Spleen (tissue), 11 donors: Measurements from ENCODE around the gene RTN4R. TPM values are rescaled to one million over a fixed set of nuclear protein-coding genes. Genes with fewer than 3 reads are reported as not detected.

Source experiments
- DNase-seq: peaks from one replicate; pipeline ENCODE4 v3.0.0-alpha.2; 2020
- H3K27ac ChIP-seq, 8 donors: fragments of 200-600 bp; sonication (generic) in 7 of 8; 1 replicate in 4 of 8; 2 replicates in 4 of 8; pipeline versions ENCODE4 v1.5.0 to v1.8.0; 2016 to 2021; ENCODE audit warnings: inconsistent platforms in 4 of 8, mild to moderate bottlenecking in 4 of 8, moderate library complexity in 1 of 8
- H3K27me3 ChIP-seq, 7 donors: fragments of 200-600 bp; sonication (generic) in 6 of 7; replicated peaks in 1 of 7; 1 replicate in 4 of 7; 2 replicates in 3 of 7; pipeline versions ENCODE4 v1.5.0 to v1.8.0; 2016 to 2021; ENCODE audit warnings: inconsistent platforms in 3 of 7, mild to moderate bottlenecking in 1 of 7
- H3K36me3 ChIP-seq, 6 donors: fragments of 200-600 bp; sonication (generic) in 5 of 6; 1 replicate in 4 of 6; 2 replicates in 2 of 6; pipeline versions ENCODE4 v1.5.0 to v1.8.0; 2016 to 2021; ENCODE audit warnings: inconsistent platforms in 2 of 6
- H3K4me1 ChIP-seq, 6 donors: fragments of 200-600 bp; sonication (generic) in 5 of 6; 1 replicate in 3 of 6; 2 replicates in 3 of 6; pipeline versions ENCODE4 v1.5.0 to v1.8.0; 2016 to 2021; ENCODE audit warnings: inconsistent platforms in 3 of 6
- H3K4me3 ChIP-seq, 8 donors: fragments of 200-600 bp; sonication (generic) in 7 of 8; 1 replicate in 4 of 8; 2 replicates in 4 of 8; pipeline versions ENCODE4 v1.5.0 to v1.8.0; 2016 to 2021; ENCODE audit warnings: inconsistent platforms in 4 of 8, mild to moderate bottlenecking in 4 of 8, moderate library complexity in 2 of 8
- H3K9me3 ChIP-seq, 8 donors: fragments of 200-600 bp; sonication (generic) in 7 of 8; 1 replicate in 4 of 8; 2 replicates in 4 of 8; pipeline versions ENCODE4 v1.5.0 to v1.8.0; 2016 to 2021; ENCODE audit warnings: inconsistent platforms in 4 of 8
- CTCF ChIP-seq, 11 experiments: fragments of 200-600 bp in 7 of 11; fragments of 450-650 bp in 4 of 11; sonication (generic) in 4 of 11; IDR thresholded peaks in 8 of 11; conservative IDR thresholded peaks in 3 of 11; 1 replicate in 7 of 11; 2 replicates in 4 of 11; pipeline versions ENCODE4 v1.4.0 to v1.8.0; 2016 to 2021; ENCODE audit warnings: antibody characterized with exemption in 11 of 11, inconsistent platforms in 4 of 11, mild to moderate bottlenecking in 1 of 11
- POLR2A ChIP-seq, 3 donors: fragments of 450-650 bp; IDR thresholded peaks; one replicate each; pipeline ENCODE4 v1.5.1; 2017; ENCODE audit warnings: antibody characterized with exemption in 3 of 3, mild to moderate bottlenecking in 1 of 3
- POLR2AphosphoS5 ChIP-seq, 3 donors: sonication (generic); formaldehyde crosslinking; IDR thresholded peaks; one replicate each; pipeline ENCODE4 v1.5.1; 2017; ENCODE audit warnings: antibody characterized with exemption in 3 of 3
- WGBS, 5 donors: extraction: QIAGEN DNeasy Blood & Tissue Kit in 3 of 5; methylation state at CpG; one replicate each; pipeline versions ENCODE4 v1.1.5 to v1.1.7; 2013 to 2018; 5-methylcytosine and 5-hydroxymethylcytosine counted together
- intact Hi-C: fragments of 100-400 bp; cut with DNase I; formaldehyde crosslinking; loops from one replicate; pipeline ENCODE4 v1.15.0; 2023; ENCODE audit warnings: low total_unique reads
- microRNA-seq, 3 donors: library from miRNA; unstranded; fragments of <30 nt; microRNA quantifications; one replicate each; pipeline versions ENCODE4 to v1.1.0, GENCODE V29; 2019 to 2020
- polyA plus RNA-seq, 3 donors: library from polyadenylated mRNA; stranded (reverse); fragments of 200-250 nt; gene quantifications; one replicate each; pipeline ENCODE4 v1.2.1, GENCODE V29; 2013
- small RNA-seq, 4 donors: library from RNA; depleted of rRNA; stranded (forward); fragments of <200 nt; gene quantifications; one replicate each; pipeline ENCODE3, GENCODE V24; 2016
- total RNA-seq, 7 donors: library from RNA; depleted of rRNA in 3 of 7; stranded (reverse); fragments of >200 nt in 3 of 7; fragmentation: NEBNext Ultra II Directional in 4 of 7; extraction: Animal tissue kit (Norgen Biotek cat#: 25700) in 4 of 7; gene quantifications; one replicate each; pipeline versions ENCODE4 v1.1.0 to v1.2.1, GENCODE V29; 2016 to 2021
- donor health status: healthy with polysubstance abuse.
- donor health status: DM: no; HTN: no; CAD: no; lungs with moderate emphysema.
- donor health status: DM: no; HTN: no; CAD: no.
- donor health status: Bipolar disorder and iron deficiency.
- donor health status: healthy.
- donor health status: DM: no; HTN: no; CAD: no.
- donor health status: DM: yes; HTN: yes; CAD: no.

Gene RTN4R
- total and polyA plus RNA-seq, 10 donors: 1.5 to 11.8 (median 6.1) TPM

GRCh38 chr22:20192293-20192971 is 75.7 kb downstream of the RTN4R start:
- Histone ChIP-seq H3K27me3 (no peaks in the 10 kb centered on the region), H3K4me3 (no peak overlapping the region), H3K27ac (no peak overlapping the region), H3K4me1 (no peaks in the 10 kb centered on the region), H3K9me3 (no peaks in the 10 kb centered on the region), H3K36me3 (no peaks in the 10 kb centered on the region)
- TF ChIP-seq POLR2A (IDR thresholded peaks at IDR 0.05) (no peak), POLR2AphosphoS5 (IDR thresholded peaks at IDR 0.05) (no peak), CTCF (IDR thresholded peaks at IDR 0.05 in 8 of 11, conservative IDR thresholded peaks at IDR 0.05 in 3 of 11) (no peak)
- DNase-seq: no peak
- WGBS, 5 donors: 80 to 92% (median 89%) methylated on average over 8 to 10 of the region's 10 CpGs
- intact Hi-C loops: no loop called here

GRCh38 chr22:20191803-20192202 is 76.3 kb downstream of the RTN4R start:
- no peak overlapping the region for H3K27ac ChIP-seq
- DNase-seq: no peak
- H3K36me3 ChIP-seq: no peaks in the 10 kb centered on the region
- 65 to 89% (median 84%) methylated on average over 6 to 8 of the region's 8 CpGs for WGBS, 5 donors
- TF ChIP-seq CTCF (IDR thresholded peaks at IDR 0.05 in 8 of 11, conservative IDR thresholded peaks at IDR 0.05 in 3 of 11) (no peak), POLR2A (IDR thresholded peaks at IDR 0.05) (no peak), POLR2AphosphoS5 (IDR thresholded peaks at IDR 0.05) (no peak)
- intact Hi-C loops: no loop called here
- H3K4me1 ChIP-seq: no peaks in the 10 kb centered on the region
- no peaks in the 10 kb centered on the region for H3K9me3 ChIP-seq
- no peak overlapping the region for H3K4me3 ChIP-seq
- no peaks in the 10 kb centered on the region for H3K27me3 ChIP-seq

Small RNAs within 50 kb of the gene (microRNA-seq; reads per million reads assigned to microRNA genes)
- 0 to 0.72 (median 0) reads per million in 3 donors for gene MIR1286

Small RNAs within 50 kb of the gene (small RNA-seq; reads per million reads assigned to genes)
- gene MIR1286: 0 to 0.40 (median 0.14) reads per million in 4 donors

Other genes starting within 250 kb of the RTN4R start
- gene TANGO2, start 247.2 kb downstream of the RTN4R start, total RNA-seq: 10 to 100 TPM; 35.9 to 72.2 (median 57.2) TPM
- 10 to 100 TPM; 18.7 to 30.9 (median 21.6) TPM for gene TANGO2, start 247.2 kb downstream of the RTN4R start, polyA plus RNA-seq
- 10 to 100 TPM; 25.1 to 62.7 (median 36.1) TPM for gene DGCR8, start 188.1 kb downstream of the RTN4R start, total RNA-seq
- gene DGCR8, start 188.1 kb downstream of the RTN4R start, polyA plus RNA-seq: 10 to 100 TPM in 2 of 3 donors, 1 to 10 TPM in 1; 7.8 to 17.1 (median 14.3) TPM
- gene RANBP1, start 152.2 kb downstream of the RTN4R start, total RNA-seq: 100 to 1,000 TPM in 3 of 7 donors, 10 to 100 TPM in 4; 56.7 to 111 (median 88.5) TPM
- gene RANBP1, start 152.2 kb downstream of the RTN4R start, polyA plus RNA-seq: 100 to 1,000 TPM in 2 of 3 donors, 10 to 100 TPM in 1; 52.6 to 106 (median 101) TPM
- gene TRMT2A, start 151.1 kb downstream of the RTN4R start, total RNA-seq: 10 to 100 TPM; 70.4 to 89.8 (median 79.3) TPM
- gene TRMT2A, start 151.1 kb downstream of the RTN4R start, polyA plus RNA-seq: 100 to 1,000 TPM in 2 of 3 donors, 10 to 100 TPM in 1; 75.1 to 142 (median 132) TPM
- gene ZDHHC8, start 136.5 kb downstream of the RTN4R start, total RNA-seq: 10 to 100 TPM; 24.3 to 71.5 (median 57.5) TPM
- 10 to 100 TPM; 12.7 to 37.8 (median 21.4) TPM for gene ZDHHC8, start 136.5 kb downstream of the RTN4R start, polyA plus RNA-seq
- gene CCDC188, start 117.3 kb downstream of the RTN4R start, total RNA-seq: 1 to 10 TPM in 4 of 7 donors, under 1 TPM in 2, not detected in 1; 0.69 to 7.6 (median 1.8) TPM
- 1 to 10 TPM in 2 of 3 donors, under 1 TPM in 1; 0.29 to 6.1 (median 1.7) TPM for gene CCDC188, start 117.3 kb downstream of the RTN4R start, polyA plus RNA-seq
- 10 to 100 TPM; 25.6 to 49.9 (median 32.4) TPM for gene DGCR6L, start 51.7 kb upstream of the RTN4R start, total RNA-seq
- gene DGCR6L, start 51.7 kb upstream of the RTN4R start, polyA plus RNA-seq: 10 to 100 TPM; 50.0 to 70.0 (median 66.1) TPM
- 10 to 100 TPM in 2 of 7 donors, 1 to 10 TPM in 5; 6.2 to 11.7 (median 7.7) TPM for gene ZNF74, start 125.8 kb upstream of the RTN4R start, total RNA-seq
- gene ZNF74, start 125.8 kb upstream of the RTN4R start, polyA plus RNA-seq: 1 to 10 TPM; 3.4 to 5.6 (median 3.5) TPM
- 10 to 100 TPM in 5 of 7 donors, 1 to 10 TPM in 2; 7.1 to 18.0 (median 10.6) TPM for gene SCARF2, start 169.5 kb upstream of the RTN4R start, total RNA-seq
- 1 to 10 TPM; 1.1 to 3.0 (median 1.2) TPM for gene SCARF2, start 169.5 kb upstream of the RTN4R start, polyA plus RNA-seq
- gene KLHL22, start 227.5 kb upstream of the RTN4R start, total RNA-seq: 10 to 100 TPM; 20.9 to 40.6 (median 36.0) TPM
- gene KLHL22, start 227.5 kb upstream of the RTN4R start, polyA plus RNA-seq: 10 to 100 TPM; 14.0 to 20.8 (median 15.4) TPM
- gene MED15, start 239.3 kb upstream of the RTN4R start, total RNA-seq: 100 to 1,000 TPM in 4 of 7 donors, 10 to 100 TPM in 3; 76.4 to 162 (median 118) TPM
- gene MED15, start 239.3 kb upstream of the RTN4R start, polyA plus RNA-seq: 10 to 100 TPM; 32.2 to 80.1 (median 78.3) TPM